Measurements from ENCODE around the gene LRG1.

DNA sequence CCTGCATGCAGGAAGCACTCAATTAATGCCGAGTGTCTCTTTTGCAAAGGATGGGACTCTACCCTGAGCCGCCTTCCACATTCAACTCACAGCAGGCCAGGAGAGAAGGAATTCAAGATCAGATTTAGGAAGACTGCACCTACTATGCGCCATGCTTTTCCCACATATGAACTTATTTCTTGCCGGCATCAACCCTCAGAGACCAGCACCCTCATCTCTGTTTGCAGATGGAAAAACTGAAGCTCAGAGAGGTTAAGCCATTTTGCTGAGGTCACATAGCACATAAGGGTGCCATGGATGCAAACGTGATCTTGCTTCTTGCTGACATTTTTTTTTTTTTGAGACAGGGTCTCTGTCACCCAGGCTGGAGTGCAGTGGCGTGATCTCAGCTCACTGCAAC lies 33.8 kb upstream of the LRG1 start:
- TF ChIP-seq ZNF274 (IDR thresholded peaks at IDR 0.05; ENCODE audit: low read length) = no peak
- TF ChIP-seq ZNF274 (tag by site-specific recombination; IDR thresholded peaks at IDR 0.05; ENCODE audit: borderline replicate concordance) = no peak
- no peak for TF ChIP-seq ZNF561 (tag by site-specific recombination; IDR thresholded peaks at IDR 0.05; ENCODE audit: borderline replicate concordance)
- TF ChIP-seq ZNF121 (tag by site-specific recombination; IDR thresholded peaks at IDR 0.05) = no peak
- no peak for TF ChIP-seq ZNF292 (tag by site-specific recombination; IDR thresholded peaks at IDR 0.05; ENCODE audit: borderline replicate concordance, low read depth)
- TF ChIP-seq, protein P1, sequence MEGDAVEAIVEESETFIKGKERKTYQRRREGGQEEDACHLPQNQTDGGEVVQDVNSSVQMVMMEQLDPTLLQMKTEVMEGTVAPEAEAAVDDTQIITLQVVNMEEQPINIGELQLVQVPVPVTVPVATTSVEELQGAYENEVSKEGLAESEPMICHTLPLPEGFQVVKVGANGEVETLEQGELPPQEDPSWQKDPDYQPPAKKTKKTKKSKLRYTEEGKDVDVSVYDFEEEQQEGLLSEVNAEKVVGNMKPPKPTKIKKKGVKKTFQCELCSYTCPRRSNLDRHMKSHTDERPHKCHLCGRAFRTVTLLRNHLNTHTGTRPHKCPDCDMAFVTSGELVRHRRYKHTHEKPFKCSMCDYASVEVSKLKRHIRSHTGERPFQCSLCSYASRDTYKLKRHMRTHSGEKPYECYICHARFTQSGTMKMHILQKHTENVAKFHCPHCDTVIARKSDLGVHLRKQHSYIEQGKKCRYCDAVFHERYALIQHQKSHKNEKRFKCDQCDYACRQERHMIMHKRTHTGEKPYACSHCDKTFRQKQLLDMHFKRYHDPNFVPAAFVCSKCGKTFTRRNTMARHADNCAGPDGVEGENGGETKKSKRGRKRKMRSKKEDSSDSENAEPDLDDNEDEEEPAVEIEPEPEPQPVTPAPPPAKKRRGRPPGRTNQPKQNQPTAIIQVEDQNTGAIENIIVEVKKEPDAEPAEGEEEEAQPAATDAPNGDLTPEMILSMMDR (tag by site-specific recombination; IDR thresholded peaks at IDR 0.05) = no peak
- TF ChIP-seq ATF2 (tag by site-specific recombination; IDR thresholded peaks at IDR 0.05; ENCODE audit: low read depth) = no peak
- TF ChIP-seq ZXDB (tag by site-specific recombination; IDR thresholded peaks at IDR 0.05) = no peak
- no peak for TF ChIP-seq ZNF701 (tag by site-specific recombination; IDR thresholded peaks at IDR 0.05)
- no peak for TF ChIP-seq ZNF184 (tag by site-specific recombination; IDR thresholded peaks at IDR 0.05)
- TF ChIP-seq ZNF266 (tag by site-specific recombination; IDR thresholded peaks at IDR 0.05; ENCODE audit: low read depth) = no peak
- no peak for TF ChIP-seq ZNF239 (tag by site-specific recombination; IDR thresholded peaks at IDR 0.05)
